HCT116 (cell line): ENCODE data around the gene DPYSL4.

ENCODE experiments used
- EZH2 ChIP-seq: fragments of 200-600 bp; sonication (generic); IDR thresholded peaks from 2 replicates; pipeline ENCODE4 v1.6.1; 2017; ENCODE audit warnings: antibody characterized with exemption, mixed run types
- MAX ChIP-seq: IDR thresholded peaks from 2 replicates; pipeline ENCODE4 v1.6.1; 2012
- POLR2A ChIP-seq: IDR thresholded peaks from 2 replicates; pipeline ENCODE4 v1.7.0; 2011; ENCODE audit warnings: borderline replicate concordance; ENCODE audit not compliant: insufficient read depth, insufficient read length; ENCODE audit errors: extremely low read depth
- POLR2AphosphoS5 ChIP-seq: IDR thresholded peaks from 2 replicates; pipeline ENCODE4 v1.6.1; 2011; ENCODE audit warnings: mild to moderate bottlenecking, low read depth, low read length, moderate library complexity
- SIN3A ChIP-seq: IDR thresholded peaks from 2 replicates; pipeline ENCODE4 v1.6.1; 2012; ENCODE audit warnings: low read depth
- TCF7L2 ChIP-seq: IDR thresholded peaks from 2 replicates; pipeline ENCODE4 v1.7.0; 2011; ENCODE audit warnings: borderline replicate concordance, inconsistent platforms; ENCODE audit not compliant: insufficient read depth, insufficient read length; ENCODE audit errors: extremely low read depth
- TF ChIP-seq, protein P1 (sequence below), 3 experiments: fragments of 200-600 bp in 1 of 3; sonication (generic) in 1 of 3; IDR thresholded peaks in 2 of 3; conservative IDR thresholded peaks in 1 of 3; 2 replicates each; pipeline ENCODE4 v1.5.1; 2012 to 2017; ENCODE audit warnings: low read depth in 2 of 3, low read length in 2 of 3, antibody characterized with exemption in 1 of 3, borderline replicate concordance in 1 of 3, control low read depth in 1 of 3, mild to moderate bottlenecking in 1 of 3, mixed read lengths in 1 of 3, mixed run types in 1 of 3, moderate library complexity in 1 of 3; ENCODE audit not compliant: insufficient read depth in 1 of 3
- TF ChIP-seq, protein P2 (sequence below): IDR thresholded peaks from 2 replicates; pipeline ENCODE4 v1.6.1; 2011; ENCODE audit warnings: mild to moderate bottlenecking, low read length, moderate library complexity; ENCODE audit not compliant: insufficient replicate concordance; ENCODE audit errors: extremely low read depth

GRCh38 chr10:132195366-132196075 is 8.8 kb downstream of the DPYSL4 start:
- no peak for TF ChIP-seq SIN3A
- no peak for TF ChIP-seq POLR2AphosphoS5
- TF ChIP-seq, protein P1, sequence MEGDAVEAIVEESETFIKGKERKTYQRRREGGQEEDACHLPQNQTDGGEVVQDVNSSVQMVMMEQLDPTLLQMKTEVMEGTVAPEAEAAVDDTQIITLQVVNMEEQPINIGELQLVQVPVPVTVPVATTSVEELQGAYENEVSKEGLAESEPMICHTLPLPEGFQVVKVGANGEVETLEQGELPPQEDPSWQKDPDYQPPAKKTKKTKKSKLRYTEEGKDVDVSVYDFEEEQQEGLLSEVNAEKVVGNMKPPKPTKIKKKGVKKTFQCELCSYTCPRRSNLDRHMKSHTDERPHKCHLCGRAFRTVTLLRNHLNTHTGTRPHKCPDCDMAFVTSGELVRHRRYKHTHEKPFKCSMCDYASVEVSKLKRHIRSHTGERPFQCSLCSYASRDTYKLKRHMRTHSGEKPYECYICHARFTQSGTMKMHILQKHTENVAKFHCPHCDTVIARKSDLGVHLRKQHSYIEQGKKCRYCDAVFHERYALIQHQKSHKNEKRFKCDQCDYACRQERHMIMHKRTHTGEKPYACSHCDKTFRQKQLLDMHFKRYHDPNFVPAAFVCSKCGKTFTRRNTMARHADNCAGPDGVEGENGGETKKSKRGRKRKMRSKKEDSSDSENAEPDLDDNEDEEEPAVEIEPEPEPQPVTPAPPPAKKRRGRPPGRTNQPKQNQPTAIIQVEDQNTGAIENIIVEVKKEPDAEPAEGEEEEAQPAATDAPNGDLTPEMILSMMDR (IDR thresholded peaks at IDR 0.05 in 2 of 3, conservative IDR thresholded peaks at IDR 0.05 in 1 of 3; ENCODE audit: borderline replicate concordance in 1 of 3, insufficient read depth in 1 of 3, low read depth in 2 of 3, low read length in 2 of 3) = no peak
- TF ChIP-seq, protein P2, sequence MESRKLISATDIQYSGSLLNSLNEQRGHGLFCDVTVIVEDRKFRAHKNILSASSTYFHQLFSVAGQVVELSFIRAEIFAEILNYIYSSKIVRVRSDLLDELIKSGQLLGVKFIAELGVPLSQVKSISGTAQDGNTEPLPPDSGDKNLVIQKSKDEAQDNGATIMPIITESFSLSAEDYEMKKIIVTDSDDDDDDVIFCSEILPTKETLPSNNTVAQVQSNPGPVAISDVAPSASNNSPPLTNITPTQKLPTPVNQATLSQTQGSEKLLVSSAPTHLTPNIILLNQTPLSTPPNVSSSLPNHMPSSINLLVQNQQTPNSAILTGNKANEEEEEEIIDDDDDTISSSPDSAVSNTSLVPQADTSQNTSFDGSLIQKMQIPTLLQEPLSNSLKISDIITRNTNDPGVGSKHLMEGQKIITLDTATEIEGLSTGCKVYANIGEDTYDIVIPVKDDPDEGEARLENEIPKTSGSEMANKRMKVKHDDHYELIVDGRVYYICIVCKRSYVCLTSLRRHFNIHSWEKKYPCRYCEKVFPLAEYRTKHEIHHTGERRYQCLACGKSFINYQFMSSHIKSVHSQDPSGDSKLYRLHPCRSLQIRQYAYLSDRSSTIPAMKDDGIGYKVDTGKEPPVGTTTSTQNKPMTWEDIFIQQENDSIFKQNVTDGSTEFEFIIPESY = no peak
- no peak for TF ChIP-seq MAX
- no peak for TF ChIP-seq POLR2A
- TF ChIP-seq EZH2 = no peak
- TF ChIP-seq TCF7L2 = no peak
